Inflammatory macrophage (primary cell): ENCODE results near the gene NPLOC4.

Experiments used
- DNase-seq, 2 donors: peaks; one replicate each; pipeline ENCODE4 v3.0.0-alpha.2; 2020 to 2022

The NPLOC4 gene

GRCh38 chr17:81583589-81584342 is 53.1 kb downstream of the NPLOC4 start:
- DNase-seq = no peak

GRCh38 chr17:81582749-81583148 is 54.2 kb downstream of the NPLOC4 start:
- DNase-seq = no peak

DNA sequence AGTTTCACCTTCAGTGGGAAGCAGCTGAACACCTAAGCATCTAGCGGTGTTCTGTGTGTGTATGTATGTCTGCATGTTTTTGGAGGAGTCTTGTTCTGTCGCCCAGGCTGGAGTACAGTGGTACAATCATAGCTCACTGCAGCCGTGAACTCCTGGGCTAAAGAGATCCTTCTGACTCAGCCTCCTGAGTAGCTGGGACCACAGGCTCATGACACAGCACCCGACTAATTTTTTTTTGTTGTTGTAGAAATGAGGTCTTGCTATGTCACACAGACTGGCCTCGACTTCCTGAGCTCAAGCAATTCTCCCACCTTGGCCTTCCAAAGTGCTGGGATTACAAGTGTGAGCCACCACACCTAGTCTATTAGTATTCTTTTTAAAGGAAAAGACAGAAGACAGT is 54.6 kb downstream of the NPLOC4 start:
- no peak for DNase-seq

DNA sequence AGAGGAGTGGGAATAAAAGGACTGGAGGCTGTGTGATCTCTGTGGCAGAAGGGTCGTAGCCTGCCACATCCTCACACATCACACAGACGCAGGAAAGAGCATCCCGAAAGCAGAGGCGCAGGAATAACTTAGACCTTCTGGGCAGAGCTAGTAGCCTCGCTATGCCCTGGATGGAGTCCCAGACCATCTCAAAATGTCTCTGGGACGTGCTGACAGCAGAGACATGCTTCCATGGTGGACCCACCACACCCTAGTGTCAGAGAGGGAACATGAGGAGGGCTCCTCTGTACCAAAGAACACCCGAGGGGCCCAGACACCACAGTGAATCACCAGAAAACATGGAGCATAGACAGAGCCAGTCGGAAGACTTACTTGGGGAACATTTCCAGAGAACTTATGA is 55.2 kb downstream of the NPLOC4 start:
- DNase-seq = no peak

- no peak for DNase-seq
Observed at GRCh38 chr17:81580481-81580880, 56.4 kb downstream of the NPLOC4 start.

DNA sequence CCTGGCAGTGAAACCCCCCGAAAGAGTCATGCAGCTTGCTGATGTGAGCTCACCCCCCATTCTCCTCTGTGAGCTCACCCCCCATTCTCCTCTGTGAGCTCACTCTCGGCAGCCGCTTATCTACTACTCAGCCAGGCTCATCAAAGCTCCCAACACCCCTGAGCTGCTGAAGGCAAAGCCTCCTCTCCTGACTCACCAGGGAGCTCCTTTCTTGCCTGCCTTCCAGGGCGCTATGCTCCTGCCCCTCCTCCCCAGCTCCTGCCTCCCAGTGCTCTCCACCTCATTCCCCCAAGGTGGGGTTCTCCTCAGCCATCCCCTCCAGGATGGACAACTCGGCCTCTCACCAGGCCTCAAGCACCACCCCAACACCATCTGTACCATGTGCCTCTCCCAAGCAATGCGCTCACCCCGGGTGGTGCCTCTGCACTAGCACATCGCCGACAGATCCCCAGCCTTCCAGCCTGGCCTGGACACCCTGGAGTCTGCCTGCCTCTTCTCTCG is 57.0 kb downstream of the NPLOC4 start:
- no peak for DNase-seq

DNA sequence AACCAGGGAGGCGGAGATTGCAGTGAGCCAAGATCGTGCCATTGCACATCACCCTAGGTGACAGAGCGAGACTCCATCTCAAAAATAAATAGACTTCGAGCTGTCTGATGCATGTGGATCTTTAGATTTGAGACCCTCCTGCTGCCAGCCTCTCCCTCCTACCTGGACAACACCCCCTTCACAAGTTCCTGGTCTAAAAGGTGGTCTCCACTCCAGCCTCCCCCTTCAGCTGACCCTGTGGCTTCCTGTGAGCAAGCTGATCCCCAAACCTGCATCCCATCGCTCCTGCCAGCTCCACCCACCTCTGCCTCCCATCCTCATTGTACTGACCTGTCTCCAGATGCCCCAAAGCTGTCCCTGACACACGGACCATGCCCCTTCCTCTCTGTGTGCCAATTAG is 57.6 kb downstream of the NPLOC4 start:
- no peak for DNase-seq

GRCh38 chr17:81578561-81579225 is 58.2 kb downstream of the NPLOC4 start:
- DNase-seq = no peak

DNA sequence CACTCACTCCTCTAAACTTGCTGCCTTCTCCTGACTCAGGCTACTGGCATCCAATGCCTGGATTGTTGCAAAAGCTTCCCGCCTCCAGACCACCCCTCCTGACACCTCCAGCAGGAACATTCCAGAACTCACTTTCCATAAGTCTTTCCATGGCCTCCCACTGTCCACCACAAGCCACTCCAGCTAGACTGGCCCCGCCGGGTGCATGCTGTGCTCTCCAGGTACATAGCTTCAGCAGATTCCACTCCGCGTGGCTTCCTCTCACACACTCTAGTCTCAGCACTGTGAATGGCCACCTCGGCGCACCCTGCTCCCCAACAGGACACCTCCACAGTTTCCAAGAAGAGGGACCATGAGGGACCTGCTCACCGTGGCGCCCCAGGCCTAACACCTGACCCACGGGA is 58.9 kb downstream of the NPLOC4 start:
- no peak for DNase-seq

DNA sequence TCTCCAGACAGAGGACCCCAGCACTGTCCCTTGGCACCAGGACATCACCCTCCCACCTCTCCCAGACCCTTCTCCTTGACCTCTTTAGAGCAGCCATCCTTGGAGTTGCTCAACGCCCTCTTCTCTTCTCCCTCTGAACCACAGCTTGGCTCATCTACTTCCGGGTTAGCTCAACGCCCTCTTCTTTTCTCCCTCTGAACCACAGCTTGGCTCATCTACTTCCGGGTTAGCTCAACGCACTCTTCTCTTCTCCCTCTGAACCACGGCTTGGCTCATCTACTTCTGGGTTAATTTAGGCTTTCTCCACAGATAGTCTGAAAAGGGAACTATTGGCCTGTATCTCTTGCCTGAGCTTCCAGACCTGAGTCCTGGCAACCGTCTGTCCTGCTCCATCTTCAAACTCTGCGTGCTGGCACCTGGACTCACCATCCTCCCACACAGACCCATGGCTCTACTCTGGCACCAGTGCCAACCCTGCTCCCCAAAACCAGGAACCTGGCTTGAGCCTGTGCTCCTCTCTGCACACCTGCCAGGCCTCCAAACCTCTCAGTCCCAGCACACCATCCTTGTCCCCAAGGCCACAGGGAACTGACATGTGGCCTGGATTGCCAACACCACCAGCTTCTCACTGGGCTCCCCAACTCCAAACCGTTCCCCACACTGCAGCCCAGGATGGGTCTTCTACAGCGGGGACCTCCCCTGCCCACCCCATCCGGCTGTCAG is 59.5 kb downstream of the NPLOC4 start:
- peak; percentile 83 to 84 for DNase-seq

- no peak for DNase-seq
Observed at GRCh38 chr17:81576621-81577277, 60.2 kb downstream of the NPLOC4 start.

DNA sequence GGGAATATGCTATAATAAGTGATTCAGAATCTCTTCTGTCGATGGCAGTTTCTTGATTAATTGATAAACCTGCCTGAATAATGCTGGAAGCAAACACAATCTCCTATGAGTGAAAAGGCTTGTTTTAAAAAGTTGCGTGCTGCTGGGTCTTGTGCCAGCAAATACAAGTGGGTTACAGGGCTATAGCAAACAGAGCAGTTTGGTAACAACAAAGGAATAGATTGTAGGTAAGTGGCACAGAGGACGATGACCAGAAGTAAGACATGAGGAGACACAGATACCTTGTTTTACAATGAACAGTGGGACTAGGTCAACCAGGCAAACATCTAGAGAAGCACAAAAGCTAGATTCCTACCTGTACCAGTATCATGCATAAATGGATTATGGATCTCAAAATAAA is 61.1 kb downstream of the NPLOC4 start:
- DNase-seq = no peak

GRCh38 chr17:81574643-81574956 is 62.3 kb downstream of the NPLOC4 start:
- no peak for DNase-seq

GRCh38 chr17:81573794-81574642 is 62.9 kb downstream of the NPLOC4 start:
- no peak for DNase-seq

GRCh38 chr17:81572563-81573168 is 64.2 kb downstream of the NPLOC4 start:
- no peak for DNase-seq

GRCh38 chr17:81570964-81571363 is 65.9 kb downstream of the NPLOC4 start:
- no peak for DNase-seq

GRCh38 chr17:81569986-81570514 is 66.9 kb downstream of the NPLOC4 start:
- no peak for DNase-seq

- DNase-seq = no peak
Observed at GRCh38 chr17:81568416-81568815, 68.5 kb downstream of the NPLOC4 start.

DNA sequence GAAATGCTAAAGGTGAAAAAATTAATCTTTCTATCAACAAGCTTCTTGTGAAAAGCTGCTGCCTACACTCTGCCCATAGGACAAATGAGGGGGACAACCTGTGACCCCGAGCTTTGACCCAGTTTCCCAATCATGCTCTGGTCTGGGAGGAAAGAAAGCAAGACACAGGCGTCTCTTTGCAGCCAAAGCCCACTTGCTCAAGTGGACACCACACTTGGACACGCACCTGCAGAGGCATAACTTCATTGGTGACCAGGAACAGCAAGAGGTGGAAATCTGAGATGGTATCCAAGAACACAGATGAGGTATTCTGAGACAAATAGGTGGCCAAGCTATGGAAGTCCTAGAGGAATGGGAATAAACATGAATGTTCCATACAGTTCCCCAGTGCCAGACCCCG is 69.7 kb downstream of the NPLOC4 start:
- no peak for DNase-seq

DNA sequence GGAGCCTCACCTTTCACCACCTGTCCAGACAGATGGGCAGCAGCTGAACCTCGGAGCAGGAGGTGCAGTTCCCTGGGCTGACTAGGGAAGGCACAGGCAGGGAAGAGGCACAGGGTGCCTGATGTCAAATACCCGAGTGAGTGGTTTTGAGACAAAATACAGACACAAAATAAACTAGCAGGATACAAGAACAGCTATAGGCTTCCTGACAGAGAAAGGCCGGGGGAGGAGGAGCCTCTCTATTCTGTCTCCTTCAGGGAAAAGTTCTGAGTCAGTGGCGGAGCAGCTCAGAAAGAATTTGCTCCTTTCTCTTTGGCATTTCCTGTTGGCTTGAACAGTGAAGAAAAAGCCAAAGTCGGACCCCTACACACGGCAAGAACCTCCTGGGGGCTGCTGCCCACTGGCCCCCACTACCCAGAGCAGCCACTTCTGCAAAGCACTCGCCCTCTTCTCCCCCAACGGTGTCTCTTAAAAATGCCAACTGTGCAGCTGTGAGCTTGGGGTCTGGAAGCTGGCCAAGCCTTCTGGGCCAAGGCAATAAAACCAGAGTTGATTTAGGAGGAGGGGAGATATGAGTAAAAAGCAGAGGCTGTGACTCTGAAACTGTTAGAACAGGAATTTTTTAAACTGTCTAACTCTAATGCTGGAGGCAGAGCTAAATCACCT is 70.3 kb downstream of the NPLOC4 start:
- DNase-seq = no peak

- DNase-seq = no peak
Observed at GRCh38 chr17:81565231-81565630, 71.7 kb downstream of the NPLOC4 start.
